GM10248 (cell line): Measurements from ENCODE around the gene AP1S2.

Experiments
- CTCF ChIA-PET: fragments of 300-600 bp; sonication (Branson Sonifier 250); formaldehyde crosslinking; extraction: SDS; loops from one replicate; lab custom pipeline; 2021; ENCODE audit warnings: antibody characterized with exemption; lab: Yijun Ruan, JAX
- POLR2A ChIA-PET: fragments of 350-650 bp; sonication (Branson Sonifier 250); formaldehyde crosslinking; extraction: SDS; loops from one replicate; lab custom pipeline; 2020; ENCODE audit warnings: antibody characterized with exemption; lab: Yijun Ruan, JAX
- DNase-seq: peaks from one replicate; pipeline ENCODE4 v3.0.0; 2012; ENCODE audit errors: extremely low spot score
- TF ChIP-seq, protein P1 (sequence below): IDR thresholded peaks from 2 replicates; pipeline ENCODE4 v1.5.1; 2012; ENCODE audit warnings: mild to moderate bottlenecking, low read depth; ENCODE audit errors: extremely low read depth, missing control alignments, control extremely low read depth

AP1S2 gene

DNA sequence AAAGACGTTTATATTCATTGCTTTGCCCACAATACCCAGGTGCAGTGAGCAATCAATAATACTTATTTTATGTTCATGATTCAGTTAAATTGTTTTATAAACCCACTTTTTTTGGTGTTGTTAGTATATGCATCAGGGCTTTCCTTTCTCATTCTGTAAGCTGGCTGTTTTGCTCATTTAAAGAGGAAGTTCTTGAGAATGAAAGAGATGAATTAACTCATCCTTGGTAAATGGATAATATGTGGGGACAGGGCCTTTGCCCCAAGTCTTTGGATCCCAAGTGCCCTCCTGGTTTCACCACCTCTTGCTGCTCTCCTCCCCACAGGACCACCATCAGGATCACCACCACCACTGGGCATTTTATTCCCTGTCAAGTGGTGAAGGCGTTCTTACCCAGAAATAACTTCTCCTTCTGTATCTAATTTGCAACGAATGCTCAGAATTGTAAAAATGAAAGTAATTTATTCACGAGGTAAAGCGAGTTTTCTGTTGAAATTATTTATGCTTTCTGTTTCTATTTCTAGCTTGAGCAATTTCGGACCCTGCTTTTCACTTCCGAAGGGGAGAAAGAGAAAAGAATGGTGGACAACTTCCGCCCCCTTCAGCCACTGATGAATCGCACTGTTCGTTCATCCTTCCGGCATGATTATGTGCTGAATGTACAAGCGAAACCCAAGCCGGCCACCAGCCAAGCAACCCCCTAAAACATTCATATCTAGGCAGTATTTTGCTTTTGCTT, 72.5 kb downstream of the AP1S2 start:
- TF ChIP-seq, protein P1, sequence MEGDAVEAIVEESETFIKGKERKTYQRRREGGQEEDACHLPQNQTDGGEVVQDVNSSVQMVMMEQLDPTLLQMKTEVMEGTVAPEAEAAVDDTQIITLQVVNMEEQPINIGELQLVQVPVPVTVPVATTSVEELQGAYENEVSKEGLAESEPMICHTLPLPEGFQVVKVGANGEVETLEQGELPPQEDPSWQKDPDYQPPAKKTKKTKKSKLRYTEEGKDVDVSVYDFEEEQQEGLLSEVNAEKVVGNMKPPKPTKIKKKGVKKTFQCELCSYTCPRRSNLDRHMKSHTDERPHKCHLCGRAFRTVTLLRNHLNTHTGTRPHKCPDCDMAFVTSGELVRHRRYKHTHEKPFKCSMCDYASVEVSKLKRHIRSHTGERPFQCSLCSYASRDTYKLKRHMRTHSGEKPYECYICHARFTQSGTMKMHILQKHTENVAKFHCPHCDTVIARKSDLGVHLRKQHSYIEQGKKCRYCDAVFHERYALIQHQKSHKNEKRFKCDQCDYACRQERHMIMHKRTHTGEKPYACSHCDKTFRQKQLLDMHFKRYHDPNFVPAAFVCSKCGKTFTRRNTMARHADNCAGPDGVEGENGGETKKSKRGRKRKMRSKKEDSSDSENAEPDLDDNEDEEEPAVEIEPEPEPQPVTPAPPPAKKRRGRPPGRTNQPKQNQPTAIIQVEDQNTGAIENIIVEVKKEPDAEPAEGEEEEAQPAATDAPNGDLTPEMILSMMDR: peak; percentile 4
- ChIA-PET POLR2A (no interaction called here), CTCF (interaction anchor here (1.0 to 1.2 kb wide), 2 partner anchors 9 to 33 kb away, joined by 3 to 5 read pairs; partner anchors contain the start of gene ZRSR2)
- DNase-seq: peak; percentile 58
